ENCODE data around the gene NFATC1.

The NFATC1 gene

GRCh38 chr18:79511271-79511670, 115.5 kb downstream of the NFATC1 start:
- TF ChIP-seq ZNF565 (CRISPR knock-in tag; conservative IDR thresholded peaks at IDR 0.05; ENCODE audit: low read depth) (no peak), RARB (CRISPR knock-in tag; IDR thresholded peaks at IDR 0.05) (no peak), ESRRG (CRISPR knock-in tag; IDR thresholded peaks at IDR 0.05) (no peak), CSDC2 (CRISPR knock-in tag; IDR thresholded peaks at IDR 0.05) (no peak), SNAI2 (CRISPR knock-in tag; IDR thresholded peaks at IDR 0.05) (no peak), PATZ1 (CRISPR knock-in tag; IDR thresholded peaks at IDR 0.05; ENCODE audit: borderline replicate concordance) (no peak), POU6F1 (CRISPR knock-in tag; IDR thresholded peaks at IDR 0.05; ENCODE audit: borderline replicate concordance, low read depth) (no peak), ZNF8 (CRISPR knock-in tag; IDR thresholded peaks at IDR 0.05) (no peak), TCF4 (CRISPR knock-in tag; IDR thresholded peaks at IDR 0.05; ENCODE audit: borderline replicate concordance) (no peak), ARNTL (CRISPR knock-in tag; IDR thresholded peaks at IDR 0.05; ENCODE audit: borderline replicate concordance, low read depth) (no peak), ZFP30 (CRISPR knock-in tag; IDR thresholded peaks at IDR 0.05) (no peak), PPARA (CRISPR knock-in tag; IDR thresholded peaks at IDR 0.05; ENCODE audit: borderline replicate concordance) (no peak), GLIS3 (CRISPR knock-in tag; IDR thresholded peaks at IDR 0.05) (no peak), ISL1 (CRISPR knock-in tag; IDR thresholded peaks at IDR 0.05) (no peak), ZNF70 (CRISPR knock-in tag; IDR thresholded peaks at IDR 0.05) (no peak)
- TF ChIP-seq, protein P1, sequence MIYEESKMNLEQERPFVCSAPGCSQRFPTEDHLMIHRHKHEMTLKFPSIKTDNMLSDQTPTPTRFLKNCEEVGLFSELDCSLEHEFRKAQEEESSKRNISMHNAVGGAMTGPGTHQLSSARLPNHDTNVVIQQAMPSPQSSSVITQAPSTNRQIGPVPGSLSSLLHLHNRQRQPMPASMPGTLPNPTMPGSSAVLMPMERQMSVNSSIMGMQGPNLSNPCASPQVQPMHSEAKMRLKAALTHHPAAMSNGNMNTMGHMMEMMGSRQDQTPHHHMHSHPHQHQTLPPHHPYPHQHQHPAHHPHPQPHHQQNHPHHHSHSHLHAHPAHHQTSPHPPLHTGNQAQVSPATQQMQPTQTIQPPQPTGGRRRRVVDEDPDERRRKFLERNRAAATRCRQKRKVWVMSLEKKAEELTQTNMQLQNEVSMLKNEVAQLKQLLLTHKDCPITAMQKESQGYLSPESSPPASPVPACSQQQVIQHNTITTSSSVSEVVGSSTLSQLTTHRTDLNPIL (CRISPR knock-in tag; IDR thresholded peaks at IDR 0.05; ENCODE audit: low read depth): no peak
- no peak for ATAC-seq

DNA sequence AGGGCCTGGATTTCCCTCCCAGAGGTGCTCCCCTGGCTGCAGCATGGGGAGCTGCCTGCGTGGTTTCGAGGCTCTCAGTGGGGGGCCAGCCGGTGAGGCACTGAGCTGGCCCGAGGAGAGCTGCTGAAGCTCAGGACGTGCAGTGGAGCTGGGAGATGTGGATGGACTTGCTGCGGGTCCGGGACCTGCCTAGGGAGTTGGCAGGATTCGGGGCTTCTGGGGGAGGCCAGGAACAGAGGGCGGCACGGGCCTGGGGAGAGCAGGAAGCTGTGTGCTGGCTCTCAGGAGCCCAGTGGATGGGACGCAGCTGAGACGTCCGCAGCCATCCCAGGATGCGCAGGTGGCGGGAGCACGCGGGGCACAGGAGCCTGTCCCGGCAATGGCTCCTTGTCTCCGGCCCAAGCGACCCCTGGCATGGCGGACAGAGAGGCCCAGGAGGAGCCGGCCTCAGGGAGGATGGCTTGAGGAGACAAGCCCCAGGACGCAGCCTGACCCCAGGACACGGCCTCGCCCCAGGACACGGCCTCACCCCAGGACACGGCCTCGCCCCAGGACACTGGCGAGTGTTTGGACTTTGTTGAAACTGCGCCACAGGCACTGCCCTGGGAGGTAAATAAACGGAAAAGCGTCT, 116.1 kb downstream of the NFATC1 start:
- TF ChIP-seq ZNF70 (CRISPR knock-in tag; IDR thresholded peaks at IDR 0.05) (no peak), BACH2 (CRISPR knock-in tag; IDR thresholded peaks at IDR 0.05; ENCODE audit: borderline replicate concordance) (no peak), ZFP3 (CRISPR knock-in tag; IDR thresholded peaks at IDR 0.05) (no peak), ZC3H10 (CRISPR knock-in tag; IDR thresholded peaks at IDR 0.05) (no peak), ZFP30 (CRISPR knock-in tag; IDR thresholded peaks at IDR 0.05) (no peak), TSHZ2 (CRISPR knock-in tag; IDR thresholded peaks at IDR 0.05) (no peak), GLIS3 (CRISPR knock-in tag; IDR thresholded peaks at IDR 0.05) (no peak), ZNF8 (CRISPR knock-in tag; IDR thresholded peaks at IDR 0.05) (no peak), PPARA (CRISPR knock-in tag; IDR thresholded peaks at IDR 0.05; ENCODE audit: borderline replicate concordance) (no peak), POU6F1 (CRISPR knock-in tag; IDR thresholded peaks at IDR 0.05; ENCODE audit: borderline replicate concordance, low read depth) (no peak), PATZ1 (CRISPR knock-in tag; IDR thresholded peaks at IDR 0.05; ENCODE audit: borderline replicate concordance) (no peak), CSDC2 (CRISPR knock-in tag; IDR thresholded peaks at IDR 0.05) (no peak), TOX (CRISPR knock-in tag; IDR thresholded peaks at IDR 0.05; ENCODE audit: borderline replicate concordance) (no peak), ZNF565 (CRISPR knock-in tag; conservative IDR thresholded peaks at IDR 0.05; ENCODE audit: low read depth) (no peak), TCF4 (CRISPR knock-in tag; IDR thresholded peaks at IDR 0.05; ENCODE audit: borderline replicate concordance) (no peak), SNAI2 (CRISPR knock-in tag; IDR thresholded peaks at IDR 0.05) (no peak), ISL1 (CRISPR knock-in tag; IDR thresholded peaks at IDR 0.05) (no peak), OSR1 (CRISPR knock-in tag; IDR thresholded peaks at IDR 0.05) (no peak), RARB (CRISPR knock-in tag; IDR thresholded peaks at IDR 0.05) (no peak)
- TF ChIP-seq, protein P1 (CRISPR knock-in tag; IDR thresholded peaks at IDR 0.05; ENCODE audit: low read depth): no peak
- ATAC-seq: no peak
